Activated T-cell treated with anti-CD3 and anti-CD28 coated beads, Interleukin-2, amount 50 U/mL, for 24 hours (primary cell): ENCODE measurements around the gene ZNF774.

ENCODE experiments used
- DNase-seq: peaks from one replicate; pipeline ENCODE4 v3.0.0-alpha.2; 2020
- H3K27ac Mint-ChIP-seq: 2 replicates; pipeline ENCODE4 v1.8.0; 2020; ENCODE audit warnings: mild to moderate bottlenecking, mixed read lengths
- H3K27me3 Mint-ChIP-seq: 2 replicates; pipeline ENCODE4 v1.8.0; 2020; ENCODE audit warnings: mixed read lengths
- H3K36me3 Mint-ChIP-seq: 2 replicates; pipeline ENCODE4 v1.8.0; 2020; ENCODE audit warnings: low read depth, mixed read lengths
- H3K4me1 Mint-ChIP-seq: 2 replicates; pipeline ENCODE4 v1.8.0; 2020; ENCODE audit warnings: low read depth, mixed read lengths
- H3K4me3 Mint-ChIP-seq: 2 replicates; pipeline ENCODE4 v1.8.0; 2020; ENCODE audit warnings: mild to moderate bottlenecking, moderate library complexity, mixed read lengths
- H3K9me3 Mint-ChIP-seq: 2 replicates; pipeline ENCODE4 v1.8.0; 2020; ENCODE audit warnings: mixed read lengths

The ZNF774 gene

GRCh38 chr15:90388462-90389380 is 36.6 kb downstream of the ZNF774 start:
- H3K4me3 Mint-ChIP-seq, result peak overlapping the region; percentile 88
- H3K9me3 Mint-ChIP-seq, result no peaks in the 10 kb centered on the region
- H3K27ac Mint-ChIP-seq, result peak overlapping the region; percentile 96
- H3K27me3 Mint-ChIP-seq, result no peaks in the 10 kb centered on the region
- DNase-seq, result peak; percentile 74
- H3K36me3 Mint-ChIP-seq, result peaks cover 51% of the 10 kb centered on the region
- peaks cover 53% of the 10 kb centered on the region for H3K4me1 Mint-ChIP-seq

GRCh38 chr15:90389513-90389912 is 37.4 kb downstream of the ZNF774 start:
- Mint-ChIP-seq H3K4me1 (peaks cover 58% of the 10 kb centered on the region), H3K27ac (peak overlapping the region; percentile 92), H3K36me3 (peaks cover 57% of the 10 kb centered on the region), H3K9me3 (no peaks in the 10 kb centered on the region), H3K4me3 (peak overlapping the region; percentile 88), H3K27me3 (no peaks in the 10 kb centered on the region)
- no peak for DNase-seq

DNA sequence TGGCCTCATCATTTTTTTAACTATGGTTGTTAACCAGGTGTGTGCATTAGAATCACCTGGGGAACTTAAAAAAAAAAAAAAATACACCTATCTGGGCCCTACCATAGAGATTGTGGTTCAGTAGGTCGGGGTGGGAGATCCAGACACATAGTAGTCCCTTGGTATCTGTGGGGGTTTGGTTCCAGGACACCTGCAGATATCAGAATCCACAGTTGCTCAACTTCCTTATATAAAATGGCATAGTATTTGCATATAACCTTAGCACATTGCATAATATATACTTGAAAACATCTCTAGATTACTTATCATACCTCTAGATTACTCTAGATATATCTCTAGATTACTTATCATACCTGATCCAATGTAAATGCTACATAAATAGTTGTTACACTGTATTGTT is 41.0 kb downstream of the ZNF774 start:
- no peaks in the 10 kb centered on the region for H3K27me3 Mint-ChIP-seq
- no peaks in the 10 kb centered on the region for H3K9me3 Mint-ChIP-seq
- H3K36me3 Mint-ChIP-seq, result peaks cover 74% of the 10 kb centered on the region
- no peak overlapping the region for H3K27ac Mint-ChIP-seq
- H3K4me3 Mint-ChIP-seq, result no peak overlapping the region
- H3K4me1 Mint-ChIP-seq, result peaks cover 75% of the 10 kb centered on the region
- no peak for DNase-seq

DNA sequence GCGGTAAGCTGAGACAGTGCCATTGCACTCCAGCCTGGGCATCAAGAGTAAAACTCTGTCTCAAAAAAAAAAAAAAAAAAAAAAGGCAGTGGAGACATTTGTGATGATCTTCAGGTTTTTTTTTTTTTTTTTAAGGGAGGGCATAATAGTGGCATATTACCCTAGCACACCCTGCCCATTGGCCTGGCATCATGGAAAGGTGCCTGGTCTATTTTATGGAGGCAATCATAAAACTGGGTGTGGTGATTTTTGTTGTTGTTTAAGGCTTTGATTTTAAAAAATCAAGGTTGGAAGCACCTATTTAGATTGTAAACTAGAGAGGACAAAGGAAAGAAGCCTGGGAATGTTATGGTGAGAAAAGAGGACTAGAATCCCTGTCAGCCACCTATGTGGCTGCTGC is 42.0 kb downstream of the ZNF774 start:
- H3K27me3 Mint-ChIP-seq, result no peaks in the 10 kb centered on the region
- no peaks in the 10 kb centered on the region for H3K9me3 Mint-ChIP-seq
- peaks cover 70% of the 10 kb centered on the region for H3K36me3 Mint-ChIP-seq
- H3K4me3 Mint-ChIP-seq, result no peak overlapping the region
- DNase-seq, result no peak
- H3K4me1 Mint-ChIP-seq, result peaks cover 75% of the 10 kb centered on the region
- H3K27ac Mint-ChIP-seq, result peak overlapping the region; percentile 19

DNA sequence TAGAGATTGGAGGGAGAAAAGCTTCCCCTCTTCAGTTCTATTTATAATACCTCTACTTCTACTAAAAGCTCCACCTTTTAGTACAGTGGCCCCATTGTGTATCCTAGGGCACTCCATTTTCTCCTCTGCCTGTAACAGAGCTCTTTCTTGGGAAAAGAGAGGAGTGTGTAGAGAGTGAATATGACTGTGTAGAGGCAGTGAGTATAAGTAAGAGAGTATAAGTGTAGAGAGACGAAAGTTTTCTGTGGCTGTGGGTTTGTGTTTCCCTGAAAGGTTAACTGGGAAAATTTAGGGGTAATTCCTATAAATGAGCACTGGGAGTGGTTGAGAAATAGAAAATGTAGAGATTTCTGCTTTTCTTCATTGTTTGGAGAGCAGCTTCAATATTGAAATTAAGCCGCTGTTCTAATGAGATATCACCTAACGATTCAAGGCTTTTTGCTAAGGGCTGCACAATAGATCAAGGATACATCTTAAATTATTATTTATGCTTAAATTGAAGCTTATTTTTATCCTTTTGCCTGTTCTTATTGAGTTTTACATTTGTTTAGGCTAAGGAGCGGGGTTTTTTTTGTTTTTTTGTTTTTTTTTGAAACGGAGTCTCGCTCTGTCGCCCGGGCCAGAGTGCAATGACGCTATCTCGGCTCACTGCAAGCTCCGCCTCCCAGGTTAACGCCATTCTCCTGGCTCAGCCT is 42.8 kb downstream of the ZNF774 start:
- H3K27ac Mint-ChIP-seq, result peak overlapping the region; percentile 1

DNA sequence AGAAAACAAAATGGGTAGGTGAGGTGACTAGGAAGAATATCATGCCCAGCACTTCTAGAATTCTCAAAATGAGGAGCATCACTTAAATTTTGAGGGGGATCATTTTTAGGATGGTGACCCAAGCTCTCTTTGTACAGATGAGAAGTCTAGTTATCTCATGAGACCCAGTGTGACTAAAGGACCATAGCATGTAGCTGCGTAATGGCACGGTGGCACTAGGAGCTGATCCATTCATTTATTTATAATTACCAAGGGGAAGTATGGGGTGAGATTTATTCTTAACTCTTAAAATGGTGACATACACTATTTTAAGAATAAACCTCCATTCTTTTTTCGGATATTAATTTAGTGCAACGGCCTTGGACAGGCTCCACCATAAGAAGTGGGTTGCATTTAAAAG is 44.2 kb downstream of the ZNF774 start:
- peaks cover 74% of the 10 kb centered on the region for H3K4me1 Mint-ChIP-seq
- peaks cover 56% of the 10 kb centered on the region for H3K36me3 Mint-ChIP-seq
- no peaks in the 10 kb centered on the region for H3K27me3 Mint-ChIP-seq
- H3K9me3 Mint-ChIP-seq, result no peaks in the 10 kb centered on the region
- peak overlapping the region; percentile 42 for H3K27ac Mint-ChIP-seq
- H3K4me3 Mint-ChIP-seq, result no peak overlapping the region
- DNase-seq, result no peak

More for the DNA sequence above, 42.8 kb downstream of the ZNF774 start:
- peaks cover 68% of the 10 kb centered on the region for H3K36me3 Mint-ChIP-seq
- no peak for DNase-seq
- no peaks in the 10 kb centered on the region for H3K27me3 Mint-ChIP-seq
- H3K4me3 Mint-ChIP-seq, result no peak overlapping the region
- no peaks in the 10 kb centered on the region for H3K9me3 Mint-ChIP-seq
- H3K4me1 Mint-ChIP-seq, result peaks cover 74% of the 10 kb centered on the region

- Mint-ChIP-seq H3K27ac (peak overlapping the region; percentile 97), H3K4me1 (peaks cover 77% of the 10 kb centered on the region), H3K4me3 (peak overlapping the region; percentile 73), H3K9me3 (no peaks in the 10 kb centered on the region), H3K27me3 (no peaks in the 10 kb centered on the region), H3K36me3 (peaks cover 35% of the 10 kb centered on the region)
- DNase-seq, result no peak
Observed at GRCh38 chr15:90400005-90400758, 48.1 kb downstream of the ZNF774 start.

- Mint-ChIP-seq H3K27me3 (no peaks in the 10 kb centered on the region), H3K9me3 (no peaks in the 10 kb centered on the region), H3K4me3 (peak overlapping the region; percentile 73), H3K4me1 (peaks cover 78% of the 10 kb centered on the region), H3K36me3 (peaks cover 32% of the 10 kb centered on the region), H3K27ac (peak overlapping the region; percentile 97)
- DNase-seq, result no peak
Observed at GRCh38 chr15:90400759-90401314, 48.8 kb downstream of the ZNF774 start.

GRCh38 chr15:90401495-90401894 is 49.4 kb downstream of the ZNF774 start:
- Mint-ChIP-seq H3K4me3 (peak overlapping the region; percentile 73), H3K36me3 (peaks cover 27% of the 10 kb centered on the region), H3K27ac (peak overlapping the region; percentile 97), H3K9me3 (no peaks in the 10 kb centered on the region), H3K27me3 (no peaks in the 10 kb centered on the region), H3K4me1 (peaks cover 79% of the 10 kb centered on the region)
- no peak for DNase-seq

GRCh38 chr15:90402223-90402622 is 50.1 kb downstream of the ZNF774 start:
- DNase-seq, result no peak
- H3K4me3 Mint-ChIP-seq, result peak overlapping the region; percentile 37

DNA sequence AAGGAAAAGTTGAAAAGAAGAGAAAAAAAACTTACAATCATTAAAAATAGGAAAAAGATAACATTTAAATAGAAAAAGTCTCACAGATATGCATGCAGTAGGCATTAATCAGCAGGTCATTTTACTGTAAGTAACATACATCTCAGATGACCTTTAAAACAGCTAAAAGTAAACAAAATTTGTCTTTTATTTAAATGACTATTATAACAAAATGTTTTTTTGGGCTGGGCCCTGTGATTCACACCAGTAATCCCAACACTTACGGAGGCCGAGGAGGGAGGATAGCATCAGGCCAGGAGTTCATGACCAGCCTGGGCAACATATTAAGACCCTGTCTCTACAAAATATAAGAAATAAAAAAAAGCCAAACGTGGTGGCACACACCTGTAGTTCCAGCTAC is 50.7 kb downstream of the ZNF774 start:
- H3K36me3 Mint-ChIP-seq, result peaks cover 25% of the 10 kb centered on the region
- DNase-seq, result no peak
- H3K4me1 Mint-ChIP-seq, result peaks cover 83% of the 10 kb centered on the region

More at GRCh38 chr15:90402223-90402622, 50.1 kb downstream of the ZNF774 start:
- H3K36me3 Mint-ChIP-seq, result peaks cover 26% of the 10 kb centered on the region
- peaks cover 80% of the 10 kb centered on the region for H3K4me1 Mint-ChIP-seq
- no peaks in the 10 kb centered on the region for H3K9me3 Mint-ChIP-seq
- H3K27ac Mint-ChIP-seq, result peak overlapping the region; percentile 97
- H3K27me3 Mint-ChIP-seq, result no peaks in the 10 kb centered on the region

GRCh38 chr15:90405055-90405607 is 53.0 kb downstream of the ZNF774 start:
- H3K4me3 Mint-ChIP-seq, result no peak overlapping the region
- DNase-seq, result no peak
- peaks cover 33% of the 10 kb centered on the region for H3K36me3 Mint-ChIP-seq
- H3K27me3 Mint-ChIP-seq, result no peaks in the 10 kb centered on the region
- no peak overlapping the region for H3K27ac Mint-ChIP-seq
- H3K9me3 Mint-ChIP-seq, result peaks cover 3% of the 10 kb centered on the region
- peaks cover 89% of the 10 kb centered on the region for H3K4me1 Mint-ChIP-seq

More for the DNA sequence above, 50.7 kb downstream of the ZNF774 start:
- Mint-ChIP-seq H3K27ac (peak overlapping the region; percentile 97), H3K9me3 (no peaks in the 10 kb centered on the region), H3K4me3 (no peak overlapping the region), H3K27me3 (no peaks in the 10 kb centered on the region)

- peaks cover 3% of the 10 kb centered on the region for H3K9me3 Mint-ChIP-seq
- H3K27me3 Mint-ChIP-seq, result no peaks in the 10 kb centered on the region
- DNase-seq, result no peak
- peak overlapping the region; percentile 73 for H3K27ac Mint-ChIP-seq
- peaks cover 35% of the 10 kb centered on the region for H3K36me3 Mint-ChIP-seq
- H3K4me1 Mint-ChIP-seq, result peaks cover 84% of the 10 kb centered on the region
- peak overlapping the region; percentile 19 for H3K4me3 Mint-ChIP-seq
Observed at GRCh38 chr15:90407336-90407735, 55.3 kb downstream of the ZNF774 start.

DNA sequence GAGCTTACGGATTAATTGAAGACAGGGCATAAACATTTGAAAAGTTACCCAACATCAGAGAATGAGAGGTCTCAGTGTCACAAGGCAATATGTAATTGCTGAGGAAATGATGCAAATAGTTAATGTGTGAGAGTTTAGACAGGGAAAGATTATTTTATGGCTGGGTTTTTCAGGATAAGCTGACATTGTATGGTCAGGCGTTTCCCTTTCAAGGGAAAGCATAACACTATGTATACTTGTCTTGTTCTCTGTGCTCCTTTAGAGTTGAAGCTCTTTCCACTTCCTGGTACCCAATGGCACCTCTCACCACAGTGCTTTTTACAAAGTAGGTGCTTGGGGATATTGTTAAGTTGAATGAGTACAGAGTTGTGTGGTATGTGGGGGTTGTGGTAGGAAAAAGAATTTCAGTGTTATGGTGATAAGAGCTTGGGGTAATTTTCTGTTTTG is 55.8 kb downstream of the ZNF774 start:
- peaks cover 33% of the 10 kb centered on the region for H3K36me3 Mint-ChIP-seq
- peak overlapping the region; percentile 19 for H3K4me3 Mint-ChIP-seq
- peak overlapping the region; percentile 73 for H3K27ac Mint-ChIP-seq
- DNase-seq, result no peak
- peaks cover 85% of the 10 kb centered on the region for H3K4me1 Mint-ChIP-seq
- peaks cover 3% of the 10 kb centered on the region for H3K9me3 Mint-ChIP-seq
- no peaks in the 10 kb centered on the region for H3K27me3 Mint-ChIP-seq
